Psoas muscle (tissue), 8 donors: ENCODE results near the gene ANXA8. TPM values are rescaled to one million over a fixed set of nuclear protein-coding genes. Genes with fewer than 3 reads are reported as not detected.

Source experiments
- ATAC-seq, 4 donors: fragments of 200-7000 bp; cut with Tn5 transposase; one replicate each; pipeline ENCODE4 v1.9.1; 2020; ENCODE audit warnings: moderate library complexity in 3 of 4, mild to moderate bottlenecking in 2 of 4
- DNase-seq, 2 donors: peaks; one replicate each; pipeline ENCODE4 v3.0.0-alpha.2; 2020
- H3K27ac ChIP-seq: fragments of 200-600 bp; one replicate; pipeline ENCODE4 v1.8.0; 2022
- H3K27me3 ChIP-seq, 3 donors: fragments of 200-600 bp in 1 of 3; one replicate each; pipeline versions ENCODE4 v1.6.1 to v1.8.0; 2013 to 2022; ENCODE audit warnings: low read length in 2 of 3, mild to moderate bottlenecking in 2 of 3, moderate library complexity in 1 of 3; ENCODE audit not compliant: insufficient read depth in 3 of 3
- H3K36me3 ChIP-seq, 2 donors: fragments of 200-600 bp in 1 of 2; one replicate each; pipeline versions ENCODE4 v1.6.1 to v1.8.0; 2013 to 2022; ENCODE audit warnings: low read depth in 1 of 2, mild to moderate bottlenecking in 1 of 2, moderate library complexity in 1 of 2; ENCODE audit not compliant: insufficient read depth in 1 of 2
- H3K4me1 ChIP-seq: fragments of 200-600 bp; one replicate; pipeline ENCODE4 v1.8.0; 2022
- H3K4me3 ChIP-seq: fragments of 200-600 bp; one replicate; pipeline ENCODE4 v1.8.0; 2022; ENCODE audit warnings: mild to moderate bottlenecking
- H3K9me3 ChIP-seq: fragments of 200-600 bp; one replicate; pipeline ENCODE4 v1.8.0; 2022
- WGBS, 3 donors: extraction: QIAGEN DNeasy Blood & Tissue Kit; methylation state at CpG; one replicate each; pipeline versions ENCODE4 v1.1.6 to v1.1.7; 2013; 5-methylcytosine and 5-hydroxymethylcytosine counted together
- intact Hi-C, 2 donors: fragments of 100-400 bp; cut with DNase I; formaldehyde crosslinking; loops; one replicate each; pipeline versions ENCODE4 v1.11.0 to v1.14.2; 2022
- polyA plus RNA-seq, 3 donors: library from polyadenylated mRNA; stranded (reverse); fragments of 200-250 nt; gene quantifications; one replicate each; pipeline ENCODE4 v1.2.3, GENCODE V29; 2013
- total RNA-seq, 4 donors: library from RNA; stranded (reverse); fragmentation: NEBNext Ultra II Directional in 2 of 4; extraction: Animal tissue kit (Norgen Biotek cat#: 25700) in 2 of 4; gene quantifications; one replicate each; pipeline versions ENCODE4 v1.2.1 to v1.2.4, GENCODE V29; 2021 to 2023
- TF ChIP-seq, protein P1 (sequence below): fragments of 200-600 bp; IDR thresholded peaks from one replicate; pipeline ENCODE4 v1.8.0; 2022; ENCODE audit warnings: antibody characterized with exemption
- donor health status: healthy with polysubstance abuse.
- donor health status: DM: no; HTN: no; CAD: no; lungs with moderate emphysema.
- donor health status: Bipolar disorder and iron deficiency.
- donor health status: healthy.
- donor health status: DM: yes; HTN: yes; CAD: no.
- donor health status: DM: no; HTN: no; CAD: no.
- donor health status: DM: no; HTN: no; CAD: no.
- donor health status: DM: yes; HTN: yes; CAD: no.

The ANXA8 gene
- total and polyA plus RNA-seq, 7 donors: 0.03 to 0.17 (median 0.07) TPM; not detected in 3

DNA sequence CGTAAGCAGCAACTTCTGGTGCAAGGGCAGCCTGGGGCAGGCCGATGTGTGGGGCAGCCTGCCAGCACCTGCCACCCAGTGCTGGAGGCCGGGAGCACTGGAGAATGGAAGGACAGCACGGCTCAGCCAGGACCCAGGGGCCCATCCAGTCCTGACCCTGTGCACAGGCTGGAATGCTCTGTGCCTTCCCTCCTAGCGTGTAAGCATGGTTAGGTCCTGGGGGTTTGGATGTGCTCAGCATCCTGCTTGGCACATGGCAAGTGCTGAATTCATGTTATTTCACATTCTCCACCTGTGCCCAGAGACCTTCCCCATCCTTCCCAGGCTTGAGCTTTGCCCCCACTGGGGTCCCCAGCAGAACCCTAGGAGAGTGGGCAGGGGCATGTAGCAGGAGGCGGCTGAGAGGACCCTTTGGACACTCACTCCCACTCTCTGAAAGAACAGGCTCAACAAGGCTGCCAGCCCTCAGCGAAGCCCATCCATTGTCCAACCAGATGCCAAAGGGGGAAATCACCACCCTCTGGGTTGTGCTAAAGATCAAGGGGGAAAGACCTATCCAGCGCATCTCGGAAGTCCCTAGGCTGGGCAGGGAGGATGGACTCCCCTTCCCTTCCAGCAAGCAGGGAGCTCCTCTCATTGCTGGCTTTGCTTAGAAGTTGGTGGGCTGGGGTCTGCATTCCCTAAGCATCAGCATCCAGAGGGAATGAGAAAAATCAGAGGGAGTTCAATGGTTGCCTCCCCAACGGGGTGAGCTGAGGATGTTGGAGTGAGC lies 29.7 kb downstream of the ANXA8 start:
- ATAC-seq: no peak
- WGBS, 3 donors: 63 to 74% (median 66%) methylated on average over 10 of the region's 10 CpGs
- Histone ChIP-seq H3K36me3 (no peaks in the 10 kb centered on the region), H3K27me3 (peaks cover 0 to 2% (median 0%) of the 10 kb centered on the region in 3 donors), H3K27ac (no peak overlapping the region), H3K9me3 (no peaks in the 10 kb centered on the region), H3K4me3 (no peak overlapping the region), H3K4me1 (no peaks in the 10 kb centered on the region)
- no peak for DNase-seq
- intact Hi-C loops: no loop called here
- TF ChIP-seq, protein P1, sequence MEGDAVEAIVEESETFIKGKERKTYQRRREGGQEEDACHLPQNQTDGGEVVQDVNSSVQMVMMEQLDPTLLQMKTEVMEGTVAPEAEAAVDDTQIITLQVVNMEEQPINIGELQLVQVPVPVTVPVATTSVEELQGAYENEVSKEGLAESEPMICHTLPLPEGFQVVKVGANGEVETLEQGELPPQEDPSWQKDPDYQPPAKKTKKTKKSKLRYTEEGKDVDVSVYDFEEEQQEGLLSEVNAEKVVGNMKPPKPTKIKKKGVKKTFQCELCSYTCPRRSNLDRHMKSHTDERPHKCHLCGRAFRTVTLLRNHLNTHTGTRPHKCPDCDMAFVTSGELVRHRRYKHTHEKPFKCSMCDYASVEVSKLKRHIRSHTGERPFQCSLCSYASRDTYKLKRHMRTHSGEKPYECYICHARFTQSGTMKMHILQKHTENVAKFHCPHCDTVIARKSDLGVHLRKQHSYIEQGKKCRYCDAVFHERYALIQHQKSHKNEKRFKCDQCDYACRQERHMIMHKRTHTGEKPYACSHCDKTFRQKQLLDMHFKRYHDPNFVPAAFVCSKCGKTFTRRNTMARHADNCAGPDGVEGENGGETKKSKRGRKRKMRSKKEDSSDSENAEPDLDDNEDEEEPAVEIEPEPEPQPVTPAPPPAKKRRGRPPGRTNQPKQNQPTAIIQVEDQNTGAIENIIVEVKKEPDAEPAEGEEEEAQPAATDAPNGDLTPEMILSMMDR: no peak

DNA sequence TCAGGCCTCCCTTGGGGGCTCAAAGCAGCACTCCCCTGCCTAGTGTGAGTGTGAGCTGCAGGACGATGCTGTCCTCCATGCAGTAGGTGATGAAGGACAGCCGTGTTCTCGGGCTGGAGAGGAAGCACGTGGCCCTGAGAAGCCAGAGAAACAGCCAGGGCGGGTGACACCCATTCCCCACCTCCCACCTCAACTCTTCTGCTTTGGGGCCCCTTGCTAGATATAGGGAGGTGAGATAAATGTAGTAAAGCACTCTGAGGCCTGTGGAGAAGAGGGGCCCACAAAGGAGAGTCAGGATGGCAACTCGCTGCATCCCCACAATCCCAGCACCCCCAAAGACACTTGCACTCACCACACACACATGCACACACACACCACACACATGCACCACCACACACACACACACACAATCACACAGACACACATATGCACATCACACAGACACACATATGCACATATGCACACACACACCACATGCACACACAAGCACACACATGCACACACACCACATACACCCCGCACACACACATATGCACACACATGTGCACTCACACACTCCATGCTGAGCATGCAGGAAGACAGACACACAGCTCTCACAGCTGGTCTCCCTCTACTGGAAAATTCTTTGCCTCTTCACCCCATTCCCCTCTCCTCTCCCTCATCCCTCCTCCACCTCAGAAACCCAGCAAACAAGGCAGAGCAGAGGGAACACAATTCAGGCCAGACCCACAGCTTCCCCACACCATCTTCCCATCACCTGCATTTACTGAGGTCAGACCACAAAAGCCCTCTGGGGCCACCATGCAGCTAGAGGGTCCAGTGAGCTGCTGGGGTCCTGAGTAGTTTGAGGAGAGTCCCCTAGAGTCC lies 30.5 kb downstream of the ANXA8 start:
- ATAC-seq: no peak
- intact Hi-C loops: no loop called here
- no peak overlapping the region for H3K27ac ChIP-seq
- no peaks in the 10 kb centered on the region for H3K36me3 ChIP-seq
- peaks cover 0 to 2% (median 0%) of the 10 kb centered on the region in 3 donors for H3K27me3 ChIP-seq
- H3K9me3 ChIP-seq: no peaks in the 10 kb centered on the region
- no peak overlapping the region for H3K4me3 ChIP-seq
- no peaks in the 10 kb centered on the region for H3K4me1 ChIP-seq
- 77 to 81% (median 81%) methylated on average over 7 of the region's 7 CpGs for WGBS, 3 donors
- TF ChIP-seq, protein P1: no peak
- DNase-seq: no peak

DNA sequence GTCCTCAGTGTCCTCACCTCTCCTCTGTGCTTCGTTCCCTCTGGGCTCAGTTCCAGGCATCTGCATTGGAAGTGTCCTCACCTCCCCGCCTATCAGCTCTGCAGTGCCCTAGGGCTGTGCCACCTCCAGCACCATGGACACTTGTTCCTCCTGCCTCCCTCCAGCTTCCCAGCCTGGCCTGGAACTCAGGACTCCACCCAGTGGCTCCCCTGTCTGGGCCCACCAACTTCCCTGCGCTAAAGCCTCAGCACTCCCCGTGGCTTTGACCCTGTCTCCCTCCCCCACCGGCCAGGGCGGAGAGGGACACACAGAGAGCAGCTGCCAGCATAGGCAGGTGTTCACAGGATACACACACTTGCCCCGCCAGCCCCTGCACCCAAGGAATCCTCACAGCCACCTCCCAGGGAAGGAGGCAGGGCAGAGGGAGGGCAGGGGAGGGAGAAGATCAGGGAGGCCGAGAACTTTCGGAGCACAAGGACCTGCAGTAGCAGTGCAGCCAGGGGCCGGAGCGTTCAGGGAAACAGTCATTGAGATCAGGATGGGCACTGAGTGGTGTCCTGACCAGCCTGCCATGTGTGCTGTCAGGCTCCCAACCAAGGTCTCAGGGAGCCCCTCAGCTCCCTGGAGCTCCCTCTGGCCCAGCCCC lies 31.3 kb downstream of the ANXA8 start:
- ATAC-seq: no peak
- intact Hi-C loops: no loop called here
- Histone ChIP-seq H3K36me3 (no peaks in the 10 kb centered on the region), H3K27me3 (peaks cover 0 to 2% (median 0%) of the 10 kb centered on the region in 3 donors), H3K4me3 (no peak overlapping the region), H3K27ac (no peak overlapping the region), H3K4me1 (no peaks in the 10 kb centered on the region), H3K9me3 (no peaks in the 10 kb centered on the region)
- TF ChIP-seq, protein P1: no peak
- DNase-seq: no peak
- WGBS, 3 donors: 63 to 73% (median 69%) methylated on average over 11 of the region's 11 CpGs

DNA sequence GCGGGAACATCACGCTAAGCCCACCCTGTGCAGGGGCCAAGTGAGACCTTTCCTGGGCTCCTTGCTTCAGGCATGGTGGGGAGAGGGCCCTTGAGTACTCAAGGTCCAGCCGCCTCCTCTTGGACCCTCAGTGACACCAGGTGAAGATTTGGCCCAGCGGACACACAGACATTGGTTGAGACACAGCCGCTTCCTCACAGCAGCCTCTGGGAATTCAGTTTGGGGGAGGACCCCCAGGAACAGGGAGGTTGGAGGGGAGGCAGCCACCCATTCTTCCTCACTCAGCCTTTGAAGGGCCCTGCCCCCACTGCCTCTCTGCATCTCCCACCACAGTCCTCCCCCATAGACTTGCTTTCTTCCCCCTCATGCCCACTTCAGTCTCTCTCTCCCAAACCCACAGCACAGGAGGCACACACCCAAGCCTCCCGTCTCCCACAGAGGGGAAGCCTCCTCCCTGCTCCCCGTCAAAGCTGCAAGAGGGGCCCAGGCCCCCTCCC lies 31.9 kb downstream of the ANXA8 start:
- DNase-seq (no peak), ATAC-seq (no peak)
- WGBS, 3 donors: 92 to 94% (median 94%) methylated on average over 7 of the region's 7 CpGs
- TF ChIP-seq, protein P1: no peak
- intact Hi-C loops: no loop called here
- Histone ChIP-seq H3K4me3 (no peak overlapping the region), H3K27ac (no peak overlapping the region), H3K36me3 (no peaks in the 10 kb centered on the region), H3K27me3 (peaks cover 0 to 2% (median 0%) of the 10 kb centered on the region in 3 donors), H3K9me3 (no peaks in the 10 kb centered on the region), H3K4me1 (no peaks in the 10 kb centered on the region)
